ENCODE data around the gene PIP5K1C.

DNA sequence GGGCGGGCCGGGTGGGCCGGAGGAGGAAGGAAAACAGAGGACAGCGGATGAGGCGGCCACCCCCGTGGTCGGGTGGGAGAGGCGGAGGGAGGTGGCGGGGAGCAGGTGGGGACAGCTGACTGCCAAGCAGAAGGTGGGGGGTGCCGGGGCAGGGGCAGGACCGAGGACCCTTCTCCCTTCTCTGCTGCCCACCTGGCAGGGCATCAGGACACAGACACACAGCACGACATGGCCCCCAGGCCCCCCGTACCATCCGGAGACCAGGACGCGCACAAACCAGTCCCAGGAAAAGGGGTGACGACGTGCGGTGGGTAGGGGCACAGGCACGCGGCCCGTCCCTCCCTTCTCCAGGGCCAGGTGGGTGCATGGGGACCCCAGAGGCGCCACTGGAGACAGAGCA, 62.6 kb downstream of the PIP5K1C start:
- TF ChIP-seq CTCF (IDR thresholded peaks at IDR 0.05) (no peak), POLR2A (IDR thresholded peaks at IDR 0.05) (no peak)

Measured in esophagus squamous epithelium (tissue), 4 donors.